PFSK-1 (cell line): ENCODE results near the gene RAD54L.

ENCODE experiments used
- FOXP2 ChIP-seq: optimal IDR thresholded peaks from 2 replicates; pipeline ENCODE3; 2011; ENCODE audit warnings: borderline replicate concordance, control low read depth, inconsistent platforms; ENCODE audit not compliant: insufficient read depth; ENCODE audit errors: extremely low read length, extremely low read depth
- POLR2AphosphoS5 ChIP-seq: IDR thresholded peaks from 2 replicates; pipeline ENCODE4 v1.6.1; 2012; ENCODE audit warnings: low read depth, mild to moderate bottlenecking, control low read depth, low read length, moderate library complexity
- SIN3A ChIP-seq: IDR thresholded peaks from 2 replicates; pipeline ENCODE4 v1.6.1; 2012; ENCODE audit warnings: mild to moderate bottlenecking, low read length, moderate library complexity, borderline replicate concordance; ENCODE audit not compliant: insufficient read depth
- TAF1 ChIP-seq: IDR thresholded peaks from 2 replicates; pipeline ENCODE4 v1.6.1; 2012; ENCODE audit warnings: low read length, control low read depth, borderline replicate concordance; ENCODE audit not compliant: insufficient read depth
- TF ChIP-seq, protein P1 (sequence below), 2 experiments: IDR thresholded peaks; 2 replicates each; pipeline versions ENCODE4 v1.6.1 to v1.8.0; 2011 to 2012; ENCODE audit warnings: low read depth in 2 of 2, low read length in 2 of 2, control low read depth in 1 of 2, inconsistent platforms in 1 of 2, mild to moderate bottlenecking in 1 of 2, moderate library complexity in 1 of 2; ENCODE audit not compliant: insufficient read depth in 1 of 2

The RAD54L gene

DNA sequence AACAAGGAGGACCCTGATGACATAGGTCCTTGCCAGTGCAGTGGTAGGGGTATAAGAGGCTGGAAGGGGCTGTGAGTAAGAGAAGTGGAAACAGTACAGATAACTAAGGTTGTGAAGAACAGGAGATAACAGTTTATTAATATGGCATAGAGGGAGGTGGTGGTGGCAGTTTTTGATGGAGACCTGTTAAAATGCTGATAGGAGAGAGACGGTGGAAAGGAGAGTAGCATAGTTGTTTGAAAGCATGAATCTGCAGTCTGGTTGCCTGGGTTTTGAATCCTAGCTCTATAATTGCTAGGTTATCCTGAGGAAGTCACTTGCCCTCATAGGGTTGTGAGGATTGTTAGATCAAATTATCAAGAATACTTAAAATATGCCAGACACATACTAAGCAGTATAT, 36.5 kb downstream of the RAD54L start:
- TF ChIP-seq SIN3A, result no peak
- no peak for TF ChIP-seq FOXP2
- TF ChIP-seq, protein P1, sequence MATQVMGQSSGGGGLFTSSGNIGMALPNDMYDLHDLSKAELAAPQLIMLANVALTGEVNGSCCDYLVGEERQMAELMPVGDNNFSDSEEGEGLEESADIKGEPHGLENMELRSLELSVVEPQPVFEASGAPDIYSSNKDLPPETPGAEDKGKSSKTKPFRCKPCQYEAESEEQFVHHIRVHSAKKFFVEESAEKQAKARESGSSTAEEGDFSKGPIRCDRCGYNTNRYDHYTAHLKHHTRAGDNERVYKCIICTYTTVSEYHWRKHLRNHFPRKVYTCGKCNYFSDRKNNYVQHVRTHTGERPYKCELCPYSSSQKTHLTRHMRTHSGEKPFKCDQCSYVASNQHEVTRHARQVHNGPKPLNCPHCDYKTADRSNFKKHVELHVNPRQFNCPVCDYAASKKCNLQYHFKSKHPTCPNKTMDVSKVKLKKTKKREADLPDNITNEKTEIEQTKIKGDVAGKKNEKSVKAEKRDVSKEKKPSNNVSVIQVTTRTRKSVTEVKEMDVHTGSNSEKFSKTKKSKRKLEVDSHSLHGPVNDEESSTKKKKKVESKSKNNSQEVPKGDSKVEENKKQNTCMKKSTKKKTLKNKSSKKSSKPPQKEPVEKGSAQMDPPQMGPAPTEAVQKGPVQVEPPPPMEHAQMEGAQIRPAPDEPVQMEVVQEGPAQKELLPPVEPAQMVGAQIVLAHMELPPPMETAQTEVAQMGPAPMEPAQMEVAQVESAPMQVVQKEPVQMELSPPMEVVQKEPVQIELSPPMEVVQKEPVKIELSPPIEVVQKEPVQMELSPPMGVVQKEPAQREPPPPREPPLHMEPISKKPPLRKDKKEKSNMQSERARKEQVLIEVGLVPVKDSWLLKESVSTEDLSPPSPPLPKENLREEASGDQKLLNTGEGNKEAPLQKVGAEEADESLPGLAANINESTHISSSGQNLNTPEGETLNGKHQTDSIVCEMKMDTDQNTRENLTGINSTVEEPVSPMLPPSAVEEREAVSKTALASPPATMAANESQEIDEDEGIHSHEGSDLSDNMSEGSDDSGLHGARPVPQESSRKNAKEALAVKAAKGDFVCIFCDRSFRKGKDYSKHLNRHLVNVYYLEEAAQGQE (IDR thresholded peaks at IDR 0.05; ENCODE audit: insufficient read depth in 1 of 2, low read depth in 2 of 2, low read length in 2 of 2), result no peak
- TF ChIP-seq POLR2AphosphoS5, result no peak
- no peak for TF ChIP-seq TAF1

DNA sequence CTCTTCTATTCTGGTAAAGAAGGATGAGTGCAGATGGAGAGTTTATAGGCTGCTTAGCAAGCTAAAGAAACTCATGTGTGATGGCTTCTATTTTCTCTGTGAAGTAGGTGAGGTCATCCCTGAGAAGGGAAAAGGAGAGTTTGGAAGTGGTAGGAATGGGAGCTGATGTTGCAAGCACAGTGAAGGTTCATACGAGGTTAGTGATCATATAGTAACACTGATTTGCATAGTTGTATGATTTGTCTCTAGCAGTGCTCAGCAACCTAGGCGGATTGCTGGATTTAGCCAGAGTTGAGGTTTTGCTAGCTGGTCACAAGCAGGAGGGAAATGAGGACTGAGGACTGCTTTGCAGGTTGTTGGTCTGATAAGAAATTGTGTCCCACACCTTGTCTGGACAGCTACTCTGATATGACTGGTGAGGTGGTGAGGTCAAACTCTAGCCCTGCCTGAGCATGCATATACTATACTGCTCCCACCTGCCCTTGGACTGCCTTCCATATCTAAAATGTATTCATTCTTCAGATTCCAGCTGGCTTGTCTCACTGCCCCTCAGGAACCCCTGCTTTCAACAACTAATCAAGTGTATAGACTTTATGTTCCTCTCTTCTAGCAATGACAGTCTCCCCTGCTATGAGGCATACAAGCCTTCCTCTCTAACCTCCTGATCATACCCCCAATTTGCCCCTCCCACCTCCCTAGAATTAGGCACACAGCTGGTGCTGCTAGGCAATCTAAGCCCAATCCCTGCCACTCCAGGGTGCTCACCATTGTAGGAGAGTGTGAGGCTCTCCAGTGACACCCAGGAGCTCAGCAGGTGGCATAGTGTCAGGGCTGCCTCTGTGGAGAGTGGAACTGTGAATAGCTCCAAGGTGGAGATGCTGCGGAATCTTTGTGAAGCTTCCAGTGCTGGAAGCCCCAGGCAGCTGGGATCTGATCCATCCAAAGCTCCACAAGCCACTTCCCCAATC, 37.3 kb downstream of the RAD54L start:
- TF ChIP-seq, protein P1 (IDR thresholded peaks at IDR 0.05; ENCODE audit: insufficient read depth in 1 of 2, low read depth in 2 of 2, low read length in 2 of 2), result no peak
- TF ChIP-seq TAF1, result no peak
- TF ChIP-seq FOXP2, result no peak
- no peak for TF ChIP-seq SIN3A
- no peak for TF ChIP-seq POLR2AphosphoS5

DNA sequence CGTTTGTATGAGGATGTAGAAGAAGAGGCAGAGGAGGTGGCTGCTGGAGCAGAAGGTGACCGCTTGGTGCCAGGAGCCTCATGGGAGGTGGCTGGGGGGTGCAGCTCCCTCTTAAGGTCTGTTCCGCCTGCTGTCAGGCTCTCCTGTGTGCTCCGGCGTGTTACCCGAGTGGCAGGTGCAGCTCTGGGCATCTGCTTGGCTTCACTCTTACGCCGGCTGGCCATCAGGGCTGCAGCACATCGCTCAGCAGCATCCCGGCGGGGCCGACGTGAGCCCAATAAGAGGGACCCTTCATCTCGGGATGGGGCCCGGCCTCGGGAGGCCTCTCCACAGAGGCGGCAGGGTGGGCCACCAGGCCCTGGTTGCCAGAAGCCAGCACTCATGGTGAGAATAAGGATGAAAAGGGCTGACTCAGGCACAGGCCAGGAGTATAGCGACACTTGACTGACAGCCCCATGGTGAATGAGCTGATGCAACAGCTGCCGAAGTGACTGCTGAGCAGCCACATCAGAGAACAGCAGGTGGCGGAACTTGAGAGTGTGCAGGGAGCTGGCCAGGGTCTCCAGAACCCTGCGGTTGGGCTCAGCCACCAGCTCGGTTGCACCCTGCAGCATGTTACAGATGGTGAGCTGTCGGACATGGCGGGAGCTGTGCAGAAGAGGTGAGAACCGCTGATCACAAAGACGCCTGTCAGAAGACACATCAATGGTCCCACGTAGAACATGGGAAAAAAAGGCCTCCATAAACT, 38.3 kb downstream of the RAD54L start:
- TF ChIP-seq, protein P1 (IDR thresholded peaks at IDR 0.05; ENCODE audit: insufficient read depth in 1 of 2, low read depth in 2 of 2, low read length in 2 of 2), result no peak
- TF ChIP-seq SIN3A (no peak), POLR2AphosphoS5 (no peak), FOXP2 (no peak), TAF1 (no peak)

DNA sequence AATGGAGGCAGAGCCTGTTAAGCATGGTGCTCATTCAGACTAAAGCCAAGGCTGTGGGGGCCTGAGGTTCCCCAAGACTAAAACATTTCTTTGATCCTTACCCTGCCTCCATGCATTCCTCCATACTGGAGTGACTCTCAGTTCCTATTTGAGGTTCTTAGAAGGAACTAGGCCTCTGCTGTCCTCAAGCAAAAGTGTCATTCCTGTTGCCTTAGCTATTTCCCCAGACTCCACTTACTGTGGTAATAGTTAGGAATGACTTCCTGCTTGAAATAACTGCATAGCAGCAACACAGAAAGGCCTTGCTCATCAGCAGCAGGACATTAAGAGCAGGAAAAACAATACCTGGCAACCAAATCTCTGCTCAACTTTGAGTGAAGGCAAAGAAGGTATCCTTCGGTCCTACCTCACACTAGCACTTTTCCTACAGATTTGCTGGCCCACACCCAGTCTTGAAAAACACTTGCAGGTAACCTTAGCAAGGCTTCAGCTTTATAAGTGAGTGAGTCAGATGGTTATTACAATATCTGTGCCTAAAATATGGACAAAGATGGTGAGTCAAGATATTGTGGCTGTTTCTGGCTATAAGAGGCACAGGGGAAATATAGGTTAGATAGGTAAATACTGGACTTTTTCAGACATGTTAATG, 41.0 kb downstream of the RAD54L start:
- TF ChIP-seq POLR2AphosphoS5, result no peak
- TF ChIP-seq, protein P1 (IDR thresholded peaks at IDR 0.05; ENCODE audit: insufficient read depth in 1 of 2, low read depth in 2 of 2, low read length in 2 of 2), result no peak
- TF ChIP-seq SIN3A, result no peak
- no peak for TF ChIP-seq FOXP2
- TF ChIP-seq TAF1, result no peak
